ENCODE data around the gene PEF1. TPM values are rescaled to one million over a fixed set of nuclear protein-coding genes. Genes with fewer than 3 reads are reported as not detected.

Gene PEF1
- total RNA-seq, 2 experiments from 2014 or later: 79.6 to 80.6 TPM

GRCh38 chr1:31660871-31661455, 16.3 kb upstream of the PEF1 start:
- intact Hi-C loops (cut with micrococcal nuclease): no loop called here
- Mint-ChIP-seq H3K9me3 (no peaks in the 10 kb centered on the region), H3K27ac (no peak overlapping the region), H3K4me3 (no peak overlapping the region), H3K4me1 (ENCODE audit: low read depth) (no peaks in the 10 kb centered on the region), H3K36me3 (ENCODE audit: low read depth) (no peaks in the 10 kb centered on the region), H3K27me3 (ENCODE audit: low read depth) (no peaks in the 10 kb centered on the region)
- no peak for DNase-seq
- CTCF ChIA-PET: interaction anchor here (3.5 kb wide), 1 partner anchor 129 kb away, joined by 21 read pairs; no protein-coding TSS in a partner anchor

GRCh38 chr1:31659889-31660288, 15.2 kb upstream of the PEF1 start:
- H3K4me1 Mint-ChIP-seq (ENCODE audit: low read depth): no peaks in the 10 kb centered on the region
- no peaks in the 10 kb centered on the region for H3K9me3 Mint-ChIP-seq
- H3K27me3 Mint-ChIP-seq (ENCODE audit: low read depth): no peaks in the 10 kb centered on the region
- no peak overlapping the region for H3K27ac Mint-ChIP-seq
- no peaks in the 10 kb centered on the region for H3K36me3 Mint-ChIP-seq (ENCODE audit: low read depth)
- intact Hi-C loops (cut with micrococcal nuclease): no loop called here
- CTCF ChIA-PET: interaction anchor here (1.0 to 3.5 kb wide), 2 partner anchors 10 to 130 kb away, joined by 3 to 21 read pairs; no protein-coding TSS in a partner anchor
- H3K4me3 Mint-ChIP-seq: no peak overlapping the region
- no peak for DNase-seq

GRCh38 chr1:31658721-31659120, 14.0 kb upstream of the PEF1 start:
- no peak overlapping the region for H3K27ac Mint-ChIP-seq
- H3K9me3 Mint-ChIP-seq: no peaks in the 10 kb centered on the region
- H3K27me3 Mint-ChIP-seq (ENCODE audit: low read depth): no peaks in the 10 kb centered on the region
- H3K4me1 Mint-ChIP-seq (ENCODE audit: low read depth): no peaks in the 10 kb centered on the region
- CTCF ChIA-PET: interaction anchor here (0.6 to 3.5 kb wide), 2 partner anchors 53 to 131 kb away, joined by 6 to 21 read pairs; no protein-coding TSS in a partner anchor
- no peak for DNase-seq
- H3K4me3 Mint-ChIP-seq: no peak overlapping the region
- intact Hi-C loops (cut with micrococcal nuclease): no loop called here
- H3K36me3 Mint-ChIP-seq (ENCODE audit: low read depth): no peaks in the 10 kb centered on the region

- Mint-ChIP-seq H3K27me3 (ENCODE audit: low read depth) (no peaks in the 10 kb centered on the region), H3K4me3 (no peak overlapping the region), H3K9me3 (no peaks in the 10 kb centered on the region), H3K4me1 (ENCODE audit: low read depth) (no peaks in the 10 kb centered on the region), H3K36me3 (ENCODE audit: low read depth) (no peaks in the 10 kb centered on the region), H3K27ac (no peak overlapping the region)
- CTCF ChIA-PET: no interaction called here
- DNase-seq: no peak
- intact Hi-C loops (cut with micrococcal nuclease): no loop called here
Observed at GRCh38 chr1:31657972-31658510, 13.4 kb upstream of the PEF1 start.

GRCh38 chr1:31657020-31657804, 12.5 kb upstream of the PEF1 start:
- intact Hi-C loops (cut with micrococcal nuclease): no loop called here
- Mint-ChIP-seq H3K4me3 (no peak overlapping the region), H3K9me3 (no peaks in the 10 kb centered on the region), H3K27me3 (ENCODE audit: low read depth) (no peaks in the 10 kb centered on the region), H3K27ac (no peak overlapping the region), H3K36me3 (ENCODE audit: low read depth) (no peaks in the 10 kb centered on the region), H3K4me1 (ENCODE audit: low read depth) (no peaks in the 10 kb centered on the region)
- CTCF ChIA-PET: no interaction called here
- no peak for DNase-seq

GRCh38 chr1:31655756-31656155, 11.1 kb upstream of the PEF1 start:
- Mint-ChIP-seq H3K4me1 (ENCODE audit: low read depth) (no peaks in the 10 kb centered on the region), H3K27me3 (ENCODE audit: low read depth) (no peaks in the 10 kb centered on the region), H3K36me3 (ENCODE audit: low read depth) (no peaks in the 10 kb centered on the region), H3K9me3 (no peaks in the 10 kb centered on the region), H3K27ac (no peak overlapping the region), H3K4me3 (no peak overlapping the region)
- CTCF ChIA-PET: interaction anchor here (1.6 kb wide), 1 partner anchor 9 kb away, joined by 5 read pairs; no protein-coding TSS in a partner anchor
- DNase-seq: no peak
- intact Hi-C loops (cut with micrococcal nuclease): no loop called here

- Mint-ChIP-seq H3K36me3 (ENCODE audit: low read depth) (no peaks in the 10 kb centered on the region), H3K4me1 (ENCODE audit: low read depth) (no peaks in the 10 kb centered on the region), H3K9me3 (no peaks in the 10 kb centered on the region), H3K27me3 (ENCODE audit: low read depth) (no peaks in the 10 kb centered on the region), H3K27ac (no peak overlapping the region), H3K4me3 (no peak overlapping the region)
- intact Hi-C loops (cut with micrococcal nuclease): no loop called here
- CTCF ChIA-PET: interaction anchor here (1.6 kb wide), 1 partner anchor 9 kb away, joined by 5 read pairs; no protein-coding TSS in a partner anchor
- no peak for DNase-seq
Observed at GRCh38 chr1:31655104-31655503, 10.4 kb upstream of the PEF1 start.

GRCh38 chr1:31654474-31654776, 9.7 kb upstream of the PEF1 start:
- no peak for DNase-seq
- no peak overlapping the region for H3K27ac Mint-ChIP-seq
- no peaks in the 10 kb centered on the region for H3K27me3 Mint-ChIP-seq (ENCODE audit: low read depth)
- CTCF ChIA-PET: interaction anchor here (1.6 kb wide), 1 partner anchor 10 kb away, joined by 5 read pairs; no protein-coding TSS in a partner anchor
- H3K9me3 Mint-ChIP-seq: no peaks in the 10 kb centered on the region
- H3K36me3 Mint-ChIP-seq (ENCODE audit: low read depth): no peaks in the 10 kb centered on the region
- H3K4me3 Mint-ChIP-seq: no peak overlapping the region
- intact Hi-C loops (cut with micrococcal nuclease): no loop called here
- no peaks in the 10 kb centered on the region for H3K4me1 Mint-ChIP-seq (ENCODE audit: low read depth)

- CTCF ChIA-PET: interaction anchor here (1.0 to 1.6 kb wide), 2 partner anchors 10 kb away, joined by 3 to 5 read pairs; no protein-coding TSS in a partner anchor
- H3K4me3 Mint-ChIP-seq: no peak overlapping the region
Observed at GRCh38 chr1:31653717-31654473, 9.2 kb upstream of the PEF1 start.

GRCh38 chr1:31652891-31653499, 8.3 kb upstream of the PEF1 start:
- intact Hi-C loops (cut with micrococcal nuclease): no loop called here
- Mint-ChIP-seq H3K27me3 (ENCODE audit: low read depth) (no peaks in the 10 kb centered on the region), H3K27ac (no peak overlapping the region), H3K4me1 (ENCODE audit: low read depth) (no peaks in the 10 kb centered on the region), H3K4me3 (no peak overlapping the region), H3K9me3 (no peaks in the 10 kb centered on the region), H3K36me3 (ENCODE audit: low read depth) (no peaks in the 10 kb centered on the region)
- CTCF ChIA-PET: interaction anchor here (1.0 kb wide), 1 partner anchor 11 kb away, joined by 3 read pairs; no protein-coding TSS in a partner anchor
- no peak for DNase-seq

More at GRCh38 chr1:31653717-31654473, 9.2 kb upstream of the PEF1 start:
- Mint-ChIP-seq H3K9me3 (no peaks in the 10 kb centered on the region), H3K27ac (no peak overlapping the region), H3K27me3 (ENCODE audit: low read depth) (no peaks in the 10 kb centered on the region), H3K36me3 (ENCODE audit: low read depth) (no peaks in the 10 kb centered on the region), H3K4me1 (ENCODE audit: low read depth) (no peaks in the 10 kb centered on the region)
- no peak for DNase-seq
- intact Hi-C loops (cut with micrococcal nuclease): no loop called here

- CTCF ChIA-PET: interaction anchor here (1.2 kb wide), 1 partner anchor 33 kb away, joined by 3 read pairs; no protein-coding TSS in a partner anchor
- DNase-seq: no peak
- Mint-ChIP-seq H3K4me3 (no peak overlapping the region), H3K27me3 (ENCODE audit: low read depth) (no peaks in the 10 kb centered on the region), H3K36me3 (ENCODE audit: low read depth) (no peaks in the 10 kb centered on the region), H3K9me3 (no peaks in the 10 kb centered on the region), H3K27ac (no peak overlapping the region), H3K4me1 (ENCODE audit: low read depth) (no peaks in the 10 kb centered on the region)
- intact Hi-C loops (cut with micrococcal nuclease): no loop called here
Observed at GRCh38 chr1:31651766-31652165, 7.1 kb upstream of the PEF1 start.

- H3K36me3 Mint-ChIP-seq (ENCODE audit: low read depth): no peaks in the 10 kb centered on the region
- no peak for DNase-seq
- H3K4me1 Mint-ChIP-seq (ENCODE audit: low read depth): peaks cover 3% of the 10 kb centered on the region
- peaks cover 2% of the 10 kb centered on the region for H3K9me3 Mint-ChIP-seq
- no peaks in the 10 kb centered on the region for H3K27me3 Mint-ChIP-seq (ENCODE audit: low read depth)
- H3K27ac Mint-ChIP-seq: no peak overlapping the region
- intact Hi-C loops (cut with micrococcal nuclease): no loop called here
- H3K4me3 Mint-ChIP-seq: no peak overlapping the region
- CTCF ChIA-PET: interaction anchor here (1.2 to 1.4 kb wide), 2 partner anchors 33 to 66 kb away, joined by 3 to 4 read pairs; no protein-coding TSS in a partner anchor
Observed at GRCh38 chr1:31651089-31651420, 6.4 kb upstream of the PEF1 start.

Data from activated naive CD4-positive, alpha-beta T cell treated with anti-CD3 and anti-CD28 coated beads for 36 hours (primary cell).